Astrocyte (in vitro differentiated cells and primary cell): Measurements from ENCODE around the gene NFS1.

Experiments
- EZH2 ChIP-seq: IDR thresholded peaks from 2 replicates; pipeline ENCODE4 v1.6.1; 2012; ENCODE audit warnings: mild to moderate bottlenecking, low read length, inconsistent platforms; ENCODE audit not compliant: insufficient read depth
- TF ChIP-seq, protein P1 (sequence below): IDR thresholded peaks from 2 replicates; pipeline ENCODE4 v1.5.1; 2011; ENCODE audit warnings: low read depth, mild to moderate bottlenecking, inconsistent platforms, low read length, moderate library complexity; ENCODE audit not compliant: insufficient read depth

DNA sequence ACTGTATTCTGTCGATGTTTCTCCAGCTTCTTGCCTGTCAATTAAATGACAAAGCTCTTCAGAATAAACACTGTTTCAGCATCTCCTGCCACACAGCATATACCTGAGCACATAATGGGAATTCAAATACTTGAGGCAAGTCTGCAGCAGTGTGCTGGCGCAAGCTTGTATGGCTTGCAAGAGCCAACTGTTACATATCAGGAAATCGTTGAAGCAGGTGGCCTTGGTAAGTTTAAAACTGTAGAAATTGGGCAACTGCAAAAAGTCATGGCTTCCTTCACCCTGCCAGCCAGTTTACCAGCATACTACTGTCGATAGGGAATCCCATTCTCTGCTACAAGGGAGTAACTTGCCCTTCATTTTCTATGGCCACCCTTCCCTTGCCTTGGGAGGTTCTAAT is 57.4 kb downstream of the NFS1 start:
- TF ChIP-seq, protein P1, sequence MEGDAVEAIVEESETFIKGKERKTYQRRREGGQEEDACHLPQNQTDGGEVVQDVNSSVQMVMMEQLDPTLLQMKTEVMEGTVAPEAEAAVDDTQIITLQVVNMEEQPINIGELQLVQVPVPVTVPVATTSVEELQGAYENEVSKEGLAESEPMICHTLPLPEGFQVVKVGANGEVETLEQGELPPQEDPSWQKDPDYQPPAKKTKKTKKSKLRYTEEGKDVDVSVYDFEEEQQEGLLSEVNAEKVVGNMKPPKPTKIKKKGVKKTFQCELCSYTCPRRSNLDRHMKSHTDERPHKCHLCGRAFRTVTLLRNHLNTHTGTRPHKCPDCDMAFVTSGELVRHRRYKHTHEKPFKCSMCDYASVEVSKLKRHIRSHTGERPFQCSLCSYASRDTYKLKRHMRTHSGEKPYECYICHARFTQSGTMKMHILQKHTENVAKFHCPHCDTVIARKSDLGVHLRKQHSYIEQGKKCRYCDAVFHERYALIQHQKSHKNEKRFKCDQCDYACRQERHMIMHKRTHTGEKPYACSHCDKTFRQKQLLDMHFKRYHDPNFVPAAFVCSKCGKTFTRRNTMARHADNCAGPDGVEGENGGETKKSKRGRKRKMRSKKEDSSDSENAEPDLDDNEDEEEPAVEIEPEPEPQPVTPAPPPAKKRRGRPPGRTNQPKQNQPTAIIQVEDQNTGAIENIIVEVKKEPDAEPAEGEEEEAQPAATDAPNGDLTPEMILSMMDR, result no peak
- TF ChIP-seq EZH2, result no peak
